HG03571 (cell line): Measurements from ENCODE around the gene NTM.

Experiments used
- ATAC-seq: cut with Tn5 transposase; IDR thresholded peaks from one replicate; pipeline ENCODE4 v1.9.1; 2021; ENCODE audit not compliant: unreplicated experiment

Gene NTM

DNA sequence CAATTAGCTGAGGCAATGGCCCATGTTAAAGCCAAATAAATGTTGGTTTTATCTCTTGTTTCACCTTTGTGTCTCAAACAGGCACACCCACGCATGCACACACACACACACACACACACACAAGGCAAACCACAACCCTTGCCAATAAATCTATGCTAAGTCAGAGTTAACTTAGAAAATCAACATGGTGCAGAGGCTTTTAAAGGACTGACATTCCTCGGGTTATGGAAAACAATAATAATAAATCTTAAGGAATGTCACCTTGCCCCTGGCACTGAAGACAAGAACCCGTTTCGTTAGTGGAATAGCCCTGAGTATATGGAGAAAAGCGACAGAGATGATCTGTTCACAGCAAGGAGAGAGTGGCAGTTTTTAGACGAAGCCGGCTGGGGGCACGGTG is 326.3 kb downstream of the NTM start:
- ATAC-seq = no peak

DNA sequence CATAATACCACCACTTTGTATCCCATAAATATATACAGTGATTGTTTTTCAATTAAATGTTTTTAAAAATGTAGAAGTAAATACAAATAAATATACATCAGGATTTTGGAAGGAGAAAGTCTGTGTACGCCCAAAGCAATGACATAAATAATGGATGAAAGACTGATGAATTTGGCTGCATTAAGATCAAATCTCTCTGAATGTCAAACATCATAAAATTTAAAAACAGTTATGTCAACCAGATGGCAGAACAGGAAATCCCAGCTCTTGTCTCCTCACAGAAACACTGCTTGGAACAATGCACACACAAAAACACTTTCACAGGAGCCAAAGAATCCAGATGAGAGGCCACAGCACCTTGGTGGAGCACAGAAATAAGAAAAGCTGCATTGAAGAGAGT is 332.9 kb downstream of the NTM start:
- ATAC-seq = no peak

DNA sequence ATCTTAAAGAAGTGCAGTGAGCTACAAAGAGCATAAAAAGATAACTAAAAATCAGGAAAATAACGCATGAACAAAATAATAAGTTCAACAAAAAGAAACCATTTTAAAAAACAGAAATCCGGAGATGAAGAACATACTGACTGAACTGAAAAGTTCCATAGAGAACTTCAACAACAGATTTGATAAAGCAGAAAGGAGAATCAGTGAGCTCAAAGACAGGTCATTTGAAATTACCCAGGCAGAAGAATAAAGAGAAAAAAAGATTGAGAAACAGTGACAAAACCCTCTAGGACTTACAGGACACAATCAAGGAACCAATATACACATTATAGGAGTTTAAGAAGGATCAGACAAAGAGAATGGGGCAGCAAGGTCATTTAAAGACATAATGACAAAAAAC is 334.3 kb downstream of the NTM start:
- no peak for ATAC-seq

- ATAC-seq = no peak
Observed at GRCh38 chr11:131710511-131710910, 340.1 kb downstream of the NTM start.

DNA sequence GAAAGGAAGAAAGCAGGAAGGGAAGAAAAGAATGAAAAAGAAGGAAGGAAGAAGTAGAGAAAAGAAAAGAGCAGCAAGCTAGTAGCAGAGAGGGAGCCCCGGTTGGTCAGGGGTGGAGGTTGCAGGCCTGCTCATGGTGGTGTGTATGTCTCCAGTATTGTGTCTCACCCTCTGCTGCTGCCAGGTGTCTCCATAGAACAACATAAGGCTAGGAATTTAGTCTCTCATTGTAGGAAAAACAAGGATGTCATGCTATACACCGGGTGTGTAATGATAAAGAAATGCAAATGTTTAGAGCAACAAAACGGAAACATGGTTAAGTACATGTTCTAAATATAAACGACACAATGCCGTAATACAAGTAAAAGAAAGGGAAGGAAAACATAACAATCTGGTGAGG is 342.5 kb downstream of the NTM start:
- no peak for ATAC-seq

DNA sequence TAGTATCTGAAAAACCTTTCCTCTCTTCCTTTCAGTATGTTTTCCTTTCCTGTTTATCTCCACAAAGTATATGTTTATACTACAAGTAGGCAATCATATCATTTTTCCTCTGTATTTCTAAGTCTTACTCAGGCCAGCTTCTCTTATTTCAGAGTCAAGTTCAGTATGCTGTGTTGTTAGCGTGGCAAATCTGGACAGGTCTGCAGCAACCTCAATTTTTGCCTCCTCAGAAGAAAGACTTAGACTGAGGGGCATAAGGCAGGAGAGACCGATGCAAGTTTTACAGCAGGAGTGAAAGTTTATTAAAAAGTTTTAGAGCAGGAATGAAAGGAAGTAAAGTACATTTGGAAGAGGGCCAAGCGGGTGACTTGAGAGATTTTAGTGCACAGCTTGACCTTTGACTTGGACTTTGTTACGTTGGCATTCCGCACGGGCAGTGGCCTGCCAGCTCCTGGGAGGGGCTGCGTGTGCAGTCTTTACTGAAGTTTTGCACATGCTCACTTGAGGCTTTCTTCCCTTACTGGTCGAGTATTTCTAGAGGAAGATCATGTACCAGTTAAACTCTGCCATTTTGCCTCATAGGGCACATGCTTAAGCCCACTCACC is 343.2 kb downstream of the NTM start:
- ATAC-seq = no peak

GRCh38 chr11:131717616-131718015 is 347.2 kb downstream of the NTM start:
- ATAC-seq = no peak

DNA sequence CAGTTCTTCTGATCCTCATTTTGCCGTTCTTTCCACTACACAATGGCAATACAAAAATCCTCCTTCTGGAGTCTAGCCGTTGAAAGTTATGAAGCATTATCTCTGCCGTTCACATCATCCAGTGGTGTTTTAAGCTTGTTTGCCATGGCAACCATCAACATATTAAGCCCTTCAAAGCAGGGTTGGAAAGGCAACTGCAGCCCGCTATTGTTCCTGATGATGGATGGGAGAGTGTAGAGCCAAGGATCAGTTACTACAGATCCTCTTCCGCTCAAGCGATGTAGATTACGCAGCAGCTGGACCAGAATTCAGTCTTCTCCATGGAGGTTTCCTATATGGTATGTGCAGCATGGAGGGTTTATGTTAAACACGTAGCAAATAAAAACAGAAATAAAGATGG is 352.7 kb downstream of the NTM start:
- no peak for ATAC-seq

- no peak for ATAC-seq
Observed at GRCh38 chr11:131724436-131724975, 354.1 kb downstream of the NTM start.

DNA sequence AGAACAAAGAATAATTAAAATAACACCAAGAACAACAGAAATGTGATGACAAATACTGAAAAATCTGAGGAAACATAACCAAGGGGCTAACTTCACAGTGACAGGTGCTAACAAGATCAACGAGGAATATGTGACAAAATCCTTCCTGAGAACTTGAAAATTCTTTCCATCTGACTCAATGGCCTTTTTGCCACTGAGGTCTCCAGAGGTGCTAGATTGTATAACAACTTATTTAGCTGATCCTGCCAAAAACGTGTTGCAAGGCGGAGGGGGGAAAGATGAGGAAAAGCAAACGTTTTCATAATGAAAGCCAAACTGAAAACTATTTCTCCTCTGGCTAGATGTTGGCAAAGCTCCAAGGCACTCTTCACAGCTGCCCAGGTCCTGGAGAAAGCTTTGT is 364.5 kb downstream of the NTM start:
- ATAC-seq = no peak

- ATAC-seq = no peak
Observed at GRCh38 chr11:131737357-131737756, 366.9 kb downstream of the NTM start.

DNA sequence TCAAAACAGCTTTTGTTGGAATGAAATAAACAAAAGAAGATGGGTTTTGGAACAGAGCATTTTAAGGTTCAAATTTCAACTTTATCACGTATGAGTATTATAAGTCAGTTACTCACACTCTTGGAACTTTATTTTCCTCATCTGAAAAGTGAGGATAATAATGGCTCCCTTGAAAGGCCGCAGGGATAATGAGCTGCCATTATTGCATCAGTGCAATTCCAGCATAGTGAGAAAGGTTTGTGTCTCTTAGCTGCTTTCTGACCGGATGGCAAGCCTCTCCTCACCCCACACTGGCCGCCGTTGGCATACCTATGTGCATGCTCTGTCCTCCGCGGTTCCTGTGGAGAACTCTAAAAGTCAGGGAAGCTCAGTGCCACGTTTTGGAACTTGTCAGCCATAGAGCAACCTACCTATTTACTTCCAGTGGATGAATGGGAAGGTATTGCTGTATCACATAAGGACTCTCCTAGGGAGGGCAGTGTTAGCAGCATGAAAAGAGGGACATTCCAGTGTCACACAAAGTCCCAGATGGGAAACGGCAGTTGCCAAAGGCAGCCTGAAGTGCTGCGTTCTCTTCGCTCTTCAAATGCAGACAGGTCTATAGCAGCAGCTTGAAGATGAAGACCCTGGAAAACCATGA is 368.9 kb downstream of the NTM start:
- ATAC-seq = no peak

DNA sequence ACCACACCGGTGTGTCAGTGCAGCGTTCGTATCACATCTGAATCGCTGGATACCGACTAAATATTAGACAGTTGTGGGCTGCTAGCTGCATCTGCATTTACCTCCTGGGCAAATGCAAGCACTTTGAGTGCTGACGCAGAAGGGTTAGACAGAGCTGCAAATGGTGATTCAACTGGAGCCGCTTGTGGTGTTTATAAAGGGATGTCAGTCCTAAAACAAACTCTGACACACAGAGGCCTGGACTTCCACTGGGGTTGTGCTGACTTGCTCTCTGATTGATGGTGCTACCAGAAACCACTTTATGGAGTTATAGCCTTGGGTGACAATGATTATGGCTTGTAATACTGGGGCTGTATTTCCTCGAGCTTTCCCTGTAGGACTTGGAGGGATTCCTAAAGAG is 374.4 kb downstream of the NTM start:
- ATAC-seq = no peak

- no peak for ATAC-seq
Observed at GRCh38 chr11:131745405-131745804, 375.0 kb downstream of the NTM start.

GRCh38 chr11:131746201-131746600 is 375.8 kb downstream of the NTM start:
- ATAC-seq = no peak

- ATAC-seq = no peak
Observed at GRCh38 chr11:131748151-131749050, 378.0 kb downstream of the NTM start.

DNA sequence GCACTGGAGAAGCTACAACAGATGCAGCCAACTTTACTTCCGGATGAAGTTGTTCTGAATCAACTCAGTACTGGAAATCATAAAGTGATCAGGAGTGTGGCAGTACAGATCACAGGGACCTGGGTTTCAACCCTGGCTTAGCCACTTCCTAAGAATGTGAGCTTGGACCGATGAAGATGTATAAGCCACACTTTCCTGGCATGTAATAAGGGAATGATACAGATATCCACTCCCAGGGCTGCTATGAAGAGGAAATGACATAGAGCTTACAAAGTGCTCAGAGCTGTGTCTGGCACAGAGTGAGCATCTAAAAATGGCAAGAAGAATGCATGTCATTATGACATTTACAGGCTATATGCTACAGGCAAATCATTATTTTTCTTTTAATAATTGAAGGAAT is 378.7 kb downstream of the NTM start:
- ATAC-seq = no peak

GRCh38 chr11:131750152-131750551 is 379.7 kb downstream of the NTM start:
- ATAC-seq = no peak

DNA sequence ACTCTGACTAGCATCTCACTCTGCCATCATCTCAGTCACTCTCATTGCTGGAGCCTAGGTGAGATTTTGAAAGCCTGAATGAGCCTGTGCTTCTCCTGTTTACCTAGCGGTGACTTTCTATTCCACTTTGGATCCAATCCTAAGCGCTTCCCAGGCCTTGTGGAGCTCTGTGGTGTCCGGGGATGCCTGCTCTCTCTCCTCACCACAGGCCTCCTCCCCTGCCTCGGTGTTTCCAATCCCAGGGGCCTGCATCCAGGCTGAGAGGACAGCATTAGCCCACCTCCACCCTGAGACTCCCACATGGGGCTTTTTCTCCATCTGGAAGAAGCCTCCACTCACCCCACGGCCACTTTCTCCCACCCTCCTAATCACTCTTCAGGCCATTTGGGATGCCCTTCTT is 380.3 kb downstream of the NTM start:
- no peak for ATAC-seq

DNA sequence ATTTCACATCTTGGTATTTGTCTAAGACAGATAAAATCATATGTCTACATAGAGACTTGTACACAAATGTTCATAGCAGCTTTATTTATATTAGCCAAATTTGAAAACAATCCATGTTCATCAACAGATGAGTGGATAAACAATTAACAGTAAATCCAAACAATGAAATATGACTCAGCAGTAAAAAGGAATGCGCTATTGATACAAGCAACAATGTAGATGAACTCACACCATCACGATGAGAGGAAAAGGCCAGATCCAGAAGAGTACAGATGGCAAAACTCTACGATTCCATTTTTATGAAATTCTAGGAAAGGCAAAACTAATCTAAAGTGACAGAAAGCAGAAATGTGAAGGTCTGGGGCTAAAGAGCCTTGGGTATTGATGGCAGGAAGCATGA is 384.3 kb downstream of the NTM start:
- no peak for ATAC-seq

DNA sequence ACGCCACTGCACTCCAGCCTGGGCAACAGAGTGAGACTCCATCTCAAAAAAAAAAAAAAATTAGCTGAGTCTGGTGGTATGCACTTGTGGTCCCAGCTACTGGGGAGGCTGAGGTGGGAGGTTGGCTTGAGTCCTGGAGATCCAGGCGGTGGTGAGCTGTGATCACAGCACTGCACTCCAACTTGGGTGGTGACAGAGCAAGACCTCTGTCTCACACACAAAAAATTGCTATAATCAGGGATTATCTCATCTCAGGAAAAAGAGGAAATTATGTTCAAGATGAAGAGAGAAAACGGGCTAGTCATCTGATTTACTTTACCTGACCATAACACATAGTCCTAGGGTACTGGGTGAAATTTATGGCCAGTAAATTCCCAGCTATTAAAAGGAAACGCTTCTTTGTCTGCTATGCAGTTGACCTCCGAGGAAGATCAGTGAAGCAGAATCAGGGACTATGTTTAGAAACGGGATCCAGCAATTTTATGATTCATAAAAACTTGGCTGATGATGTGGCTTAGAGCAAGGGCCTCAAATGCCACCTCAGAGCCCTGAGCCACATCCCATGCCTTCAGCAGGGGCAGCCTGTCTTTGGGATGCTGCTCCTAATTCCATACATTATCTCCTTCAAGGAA is 386.2 kb downstream of the NTM start:
- no peak for ATAC-seq
